Tracheal epithelial cell (primary cell): Measurements from ENCODE around the gene RBAK. TPM values are rescaled to one million over a fixed set of nuclear protein-coding genes. Genes with fewer than 3 reads are reported as not detected.

Experiments
- total RNA-seq: library from RNA; depleted of rRNA; stranded (reverse); fragments of >200 nt; gene quantifications from 2 replicates; pipeline ENCODE4 v1.2.1, GENCODE V29; 2014

The RBAK gene
- total RNA-seq: 7.5 and 9.8 TPM in 2 replicates

GRCh38 chr7:5045558-5046396, at the start of gene RBAK:
Gene RBAK (plus strand): TSS chr7:5045860. CDS start chr7:5048077, 2,217 bp downstream.

Other genes with a start within 250 kb of the RBAK start
- not detected in 2 replicates for gene PAPOLB, start 183.8 kb upstream of the RBAK start, total RNA-seq
- not detected in 2 replicates for gene RADIL, start 162.1 kb upstream of the RBAK start, total RNA-seq
- gene MMD2, start 86.7 kb upstream of the RBAK start, total RNA-seq: not detected in 2 replicates
- 46.0 and 52.5 TPM in 2 replicates for gene WIPI2, start 144.4 kb downstream of the RBAK start, total RNA-seq
- gene SLC29A4, start 237.1 kb downstream of the RBAK start, total RNA-seq: 8.7 and 11.6 TPM in 2 replicates